Endothelial cell of umbilical vein (primary cell): Measurements from ENCODE around the gene C10orf67. TPM values are rescaled to one million over a fixed set of nuclear protein-coding genes. Genes with fewer than 3 reads are reported as not detected.

ENCODE experiments used
- BruUV-seq: library from RNA; stranded (reverse); fragments of 400-500 nt; replicated peaks from 2 replicates; lab custom pipeline; 2021; lab: Mats Ljungman, UMichigan
- CTCF ChIA-PET: fragments of 300-600, 350-600 bp; sonication (Branson Sonifier 250); formaldehyde crosslinking; loops from one replicate; lab custom pipeline; 2021; ENCODE audit warnings: antibody characterized with exemption, inconsistent platforms; lab: Charles Lee
- POLR2A ChIA-PET: fragments of 300-600, 350-600 bp; sonication (Branson Sonifier 250); formaldehyde crosslinking; loops from one replicate; lab custom pipeline; 2021; ENCODE audit warnings: antibody characterized with exemption, inconsistent platforms; lab: Charles Lee
- DNase-seq: peaks from one replicate; pipeline ENCODE4 v3.0.0-alpha.2; 2011; ENCODE audit warnings: low read depth, low spot score
- FAIRE-seq: peaks from 2 replicates; lab custom pipeline; 2011; peaks lifted over from hg19 to GRCh38; lab: Jason Lieb, UNC
- H2AFZ ChIP-seq: 2 replicates; pipeline ENCODE4 v1.6.0; 2012; ENCODE audit warnings: low read depth, low read length, control low read depth, inconsistent platforms
- H3K27ac ChIP-seq: 2 replicates; pipeline ENCODE4 v1.5.1; 2011; ENCODE audit warnings: low read depth, mild to moderate bottlenecking, control low read depth, low read length, moderate library complexity; ENCODE audit not compliant: insufficient read depth
- H3K27me3 ChIP-seq, 2 experiments: 2 replicates each; pipeline versions ENCODE4 v1.6.0 to v1.6.1; 2011; ENCODE audit warnings: low read length in 2 of 2, mixed read lengths in 1 of 2; ENCODE audit not compliant: control insufficient read depth in 2 of 2, insufficient read depth in 2 of 2
- H3K36me3 ChIP-seq, 2 experiments: 2 replicates in 1 of 2; 3 replicates in 1 of 2; pipeline ENCODE4 v1.5.1; 2011; ENCODE audit warnings: low read length in 2 of 2, mild to moderate bottlenecking in 1 of 2, moderate library complexity in 1 of 2; ENCODE audit not compliant: control insufficient read depth in 2 of 2, insufficient read depth in 2 of 2; ENCODE audit errors: extremely low read depth in 1 of 2
- H3K4me1 ChIP-seq: 3 replicates; pipeline ENCODE4 v1.5.1; 2011; ENCODE audit warnings: mild to moderate bottlenecking, low read length; ENCODE audit not compliant: control insufficient read depth, insufficient read depth; ENCODE audit errors: extremely low read depth
- H3K4me2 ChIP-seq: 2 replicates; pipeline ENCODE4 v1.6.1; 2011; ENCODE audit warnings: low read length, control low read depth, mixed read lengths; ENCODE audit not compliant: insufficient read depth
- H3K4me3 ChIP-seq, 3 experiments: fragments of 200-600 bp in 1 of 3; sonication (generic), shearing (Covaris generic) in 1 of 3; replicated peaks in 1 of 3; 2 replicates each; pipeline ENCODE4 v1.5.1; 2011 to 2016; ENCODE audit warnings: control low read depth in 3 of 3, low read length in 3 of 3, mild to moderate bottlenecking in 2 of 3, inconsistent platforms in 1 of 3, low read depth in 1 of 3, moderate library complexity in 1 of 3; ENCODE audit not compliant: insufficient read depth in 1 of 3
- H3K79me2 ChIP-seq: 2 replicates; pipeline ENCODE4 v1.6.0; 2012; ENCODE audit warnings: low read length, inconsistent platforms; ENCODE audit not compliant: control insufficient read depth, insufficient read depth
- H3K9ac ChIP-seq: replicated peaks from 2 replicates; pipeline ENCODE3; 2011; ENCODE audit warnings: low read length, control low read depth; ENCODE audit not compliant: insufficient read depth; ENCODE audit errors: extremely low read depth
- H3K9me1 ChIP-seq: replicated peaks from 3 replicates; pipeline ENCODE4 v1.6.0; 2011; ENCODE audit warnings: mild to moderate bottlenecking, low read length; ENCODE audit not compliant: control insufficient read depth, insufficient read depth; ENCODE audit errors: extremely low read depth
- H3K9me3 ChIP-seq: replicated peaks from 2 replicates; pipeline ENCODE4 v1.5.1; 2012; ENCODE audit warnings: low read length, inconsistent platforms; ENCODE audit not compliant: control insufficient read depth, insufficient read depth
- H4K20me1 ChIP-seq: replicated peaks from 2 replicates; pipeline ENCODE3; 2011; ENCODE audit warnings: mild to moderate bottlenecking, low read length; ENCODE audit not compliant: control insufficient read depth, insufficient read depth; ENCODE audit errors: extremely low read depth
- EZH2 ChIP-seq: IDR thresholded peaks from 2 replicates; pipeline ENCODE4 v1.6.1; 2012; ENCODE audit warnings: borderline replicate concordance, low read depth, mild to moderate bottlenecking, moderate library complexity, low read length, inconsistent platforms; ENCODE audit not compliant: severe bottlenecking
- FOS ChIP-seq: IDR thresholded peaks from 2 replicates; pipeline ENCODE4 v1.6.1; 2011; ENCODE audit warnings: mild to moderate bottlenecking, low read length, moderate library complexity, borderline replicate concordance; ENCODE audit not compliant: insufficient read depth
- GATA2 ChIP-seq: IDR thresholded peaks from 2 replicates; pipeline ENCODE4 v1.7.0; 2011; ENCODE audit warnings: low read depth, mild to moderate bottlenecking, moderate library complexity, mixed read lengths, low read length; ENCODE audit not compliant: insufficient read length, insufficient read depth
- JUN ChIP-seq: IDR thresholded peaks from 2 replicates; pipeline ENCODE4 v1.6.1; 2011; ENCODE audit warnings: borderline replicate concordance, low read depth; ENCODE audit not compliant: insufficient read length, insufficient read depth
- MYC ChIP-seq: IDR thresholded peaks from one replicate; pipeline ENCODE4 v1.6.1; 2011; ENCODE audit warnings: mild to moderate bottlenecking, low read depth, low read length
- POLR2A ChIP-seq: IDR thresholded peaks from 2 replicates; pipeline ENCODE4 v1.6.1; 2012; ENCODE audit warnings: low read depth, mild to moderate bottlenecking, control low read depth, low read length
- POLR2AphosphoS5 ChIP-seq: IDR thresholded peaks from 2 replicates; pipeline ENCODE4 v1.6.1; 2012; ENCODE audit warnings: low read depth, mild to moderate bottlenecking, control low read depth, low read length, moderate library complexity; ENCODE audit not compliant: insufficient read depth
- dilution Hi-C: fragments of 300-500 bp; cut with MboI; formaldehyde crosslinking; loops from one replicate; pipeline ENCODE4 v1.15.0; 2019; ENCODE audit warnings: low sequenced_read_pairs; ENCODE audit not compliant: extremely low pct_ligation_motif_present
- intact Hi-C: fragments of 100-400 bp; cut with micrococcal nuclease; formaldehyde crosslinking; loops from one replicate; pipeline ENCODE4 v1.10.0; 2022
- polyA plus RNA-seq, 4 experiments: library from polyadenylated mRNA; depleted of rRNA in 3 of 4; stranded (reverse) in 3 of 4; unstranded in 1 of 4; fragments of >200 nt; gene quantifications; 2 replicates each; pipeline versions ENCODE4 v1.2.1 to v1.2.3, GENCODE V29; 2011 to 2012; ENCODE audit warnings: missing spikeins in 1 of 4
- total RNA-seq: library from RNA; stranded (reverse); gene quantifications from 2 replicates; pipeline ENCODE4 v1.2.3, GENCODE V29; 2021
- TF ChIP-seq, protein P1 (sequence below): IDR thresholded peaks from 2 replicates; pipeline ENCODE4 v1.6.1; 2011; ENCODE audit not compliant: insufficient read depth, insufficient read length
- TF ChIP-seq, protein P2 (sequence below), 2 donors: IDR thresholded peaks; 1 replicate in 1 of 2; 2 replicates in 1 of 2; pipeline ENCODE4 v1.5.1; 2011; ENCODE audit warnings: low read length in 2 of 2, mild to moderate bottlenecking in 2 of 2, moderate library complexity in 2 of 2, control low read depth in 1 of 2, inconsistent platforms in 1 of 2, low read depth in 1 of 2; ENCODE audit not compliant: insufficient read depth in 1 of 2; ENCODE audit errors: extremely low read depth in 1 of 2

Gene C10orf67
- total and polyA plus RNA-seq, 2 donors (not counting 3 experiments of a cell fraction or from before 2014, with no cell fraction given), result not detected

GRCh38 chr10:23371073-23371472 lies 26.5 kb upstream of the C10orf67 start:
- BruUV-seq, result no TSS peak
- no peak overlapping the region for H3K4me2 ChIP-seq
- DNase-seq (no peak), FAIRE-seq (no peak)
- TF ChIP-seq MYC (no peak), POLR2AphosphoS5 (no peak), POLR2A (no peak), GATA2 (no peak), JUN (no peak), EZH2 (no peak), FOS (no peak)
- TF ChIP-seq, protein P1, sequence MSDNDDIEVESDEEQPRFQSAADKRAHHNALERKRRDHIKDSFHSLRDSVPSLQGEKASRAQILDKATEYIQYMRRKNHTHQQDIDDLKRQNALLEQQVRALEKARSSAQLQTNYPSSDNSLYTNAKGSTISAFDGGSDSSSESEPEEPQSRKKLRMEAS, result no peak
- TF ChIP-seq, protein P2, sequence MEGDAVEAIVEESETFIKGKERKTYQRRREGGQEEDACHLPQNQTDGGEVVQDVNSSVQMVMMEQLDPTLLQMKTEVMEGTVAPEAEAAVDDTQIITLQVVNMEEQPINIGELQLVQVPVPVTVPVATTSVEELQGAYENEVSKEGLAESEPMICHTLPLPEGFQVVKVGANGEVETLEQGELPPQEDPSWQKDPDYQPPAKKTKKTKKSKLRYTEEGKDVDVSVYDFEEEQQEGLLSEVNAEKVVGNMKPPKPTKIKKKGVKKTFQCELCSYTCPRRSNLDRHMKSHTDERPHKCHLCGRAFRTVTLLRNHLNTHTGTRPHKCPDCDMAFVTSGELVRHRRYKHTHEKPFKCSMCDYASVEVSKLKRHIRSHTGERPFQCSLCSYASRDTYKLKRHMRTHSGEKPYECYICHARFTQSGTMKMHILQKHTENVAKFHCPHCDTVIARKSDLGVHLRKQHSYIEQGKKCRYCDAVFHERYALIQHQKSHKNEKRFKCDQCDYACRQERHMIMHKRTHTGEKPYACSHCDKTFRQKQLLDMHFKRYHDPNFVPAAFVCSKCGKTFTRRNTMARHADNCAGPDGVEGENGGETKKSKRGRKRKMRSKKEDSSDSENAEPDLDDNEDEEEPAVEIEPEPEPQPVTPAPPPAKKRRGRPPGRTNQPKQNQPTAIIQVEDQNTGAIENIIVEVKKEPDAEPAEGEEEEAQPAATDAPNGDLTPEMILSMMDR (IDR thresholded peaks at IDR 0.05; ENCODE audit: extremely low read depth in 1 of 2, insufficient read depth in 1 of 2, low read depth in 1 of 2, low read length in 2 of 2), result no peak
- dilution Hi-C loops (no loop called here), intact Hi-C loops (no loop called here)
- no peaks in the 10 kb centered on the region for H3K27me3 ChIP-seq
- no peaks in the 10 kb centered on the region for H3K79me2 ChIP-seq
- H3K9ac ChIP-seq, result no peak overlapping the region
- no peaks in the 10 kb centered on the region for H3K9me3 ChIP-seq
- ChIA-PET CTCF (no interaction called here), POLR2A (no interaction called here)
- H2AFZ ChIP-seq, result no peak overlapping the region
- no peak overlapping the region for H3K27ac ChIP-seq
- no peaks in the 10 kb centered on the region for H3K36me3 ChIP-seq
- no peaks in the 10 kb centered on the region for H3K9me1 ChIP-seq
- no peaks in the 10 kb centered on the region for H4K20me1 ChIP-seq
- H3K4me3 ChIP-seq, result no peak overlapping the region
- H3K4me1 ChIP-seq, result no peaks in the 10 kb centered on the region
